Activated T-cell treated with anti-CD3 and anti-CD28 coated beads for 4 hours (primary cell): Measurements from ENCODE around the gene ITM2B.

Experiments
- DNase-seq: peaks from one replicate; pipeline ENCODE4 v3.0.0-alpha.2; 2020

ITM2B gene

GRCh38 chr13:48316826-48317510 lies 84.0 kb downstream of the ITM2B start:
- no peak for DNase-seq

- DNase-seq, result no peak
Observed at GRCh38 chr13:48317511-48318376, 84.7 kb downstream of the ITM2B start.

GRCh38 chr13:48318377-48318811 lies 85.4 kb downstream of the ITM2B start:
- DNase-seq, result no peak

- no peak for DNase-seq
Observed at GRCh38 chr13:48318821-48319511, 86.0 kb downstream of the ITM2B start.
